ENCODE measurements around the gene KEAP1. TPM values are rescaled to one million over a fixed set of nuclear protein-coding genes. Genes with fewer than 3 reads are reported as not detected.

The KEAP1 gene
- total RNA-seq, 1 donor from 2014 or later, result 74.5 TPM

DNA sequence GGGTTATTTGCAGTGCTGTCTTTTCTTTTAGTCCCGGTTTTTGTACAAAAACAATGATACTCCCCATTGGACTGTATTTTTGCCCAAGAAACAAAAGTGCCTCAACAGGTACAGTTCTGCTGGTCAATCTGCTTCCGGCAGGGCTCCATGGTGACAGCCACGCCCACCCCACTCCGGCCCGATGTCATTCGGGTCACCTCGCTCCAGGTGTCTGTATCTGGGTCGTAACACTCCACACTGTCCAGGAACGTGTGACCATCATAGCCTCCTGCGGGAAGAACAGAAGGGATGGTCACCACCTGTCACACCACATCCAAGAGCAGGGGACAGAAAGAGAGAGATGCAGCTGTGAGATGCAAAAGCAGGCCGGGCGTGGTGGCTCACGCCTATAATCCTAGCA is 16.6 kb downstream of the KEAP1 start:
- DNase-seq, result no peak
- no peaks in the 10 kb centered on the region for H3K9me3 ChIP-seq (replicated peaks)
- no peak overlapping the region for H3K4me3 ChIP-seq
- intact Hi-C loops (cut with micrococcal nuclease), result no loop called here
- peaks cover 66% of the 10 kb centered on the region for H3K36me3 ChIP-seq
- H3K27ac ChIP-seq (replicated peaks), result no peak overlapping the region
- TF ChIP-seq, protein P1, sequence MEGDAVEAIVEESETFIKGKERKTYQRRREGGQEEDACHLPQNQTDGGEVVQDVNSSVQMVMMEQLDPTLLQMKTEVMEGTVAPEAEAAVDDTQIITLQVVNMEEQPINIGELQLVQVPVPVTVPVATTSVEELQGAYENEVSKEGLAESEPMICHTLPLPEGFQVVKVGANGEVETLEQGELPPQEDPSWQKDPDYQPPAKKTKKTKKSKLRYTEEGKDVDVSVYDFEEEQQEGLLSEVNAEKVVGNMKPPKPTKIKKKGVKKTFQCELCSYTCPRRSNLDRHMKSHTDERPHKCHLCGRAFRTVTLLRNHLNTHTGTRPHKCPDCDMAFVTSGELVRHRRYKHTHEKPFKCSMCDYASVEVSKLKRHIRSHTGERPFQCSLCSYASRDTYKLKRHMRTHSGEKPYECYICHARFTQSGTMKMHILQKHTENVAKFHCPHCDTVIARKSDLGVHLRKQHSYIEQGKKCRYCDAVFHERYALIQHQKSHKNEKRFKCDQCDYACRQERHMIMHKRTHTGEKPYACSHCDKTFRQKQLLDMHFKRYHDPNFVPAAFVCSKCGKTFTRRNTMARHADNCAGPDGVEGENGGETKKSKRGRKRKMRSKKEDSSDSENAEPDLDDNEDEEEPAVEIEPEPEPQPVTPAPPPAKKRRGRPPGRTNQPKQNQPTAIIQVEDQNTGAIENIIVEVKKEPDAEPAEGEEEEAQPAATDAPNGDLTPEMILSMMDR (IDR thresholded peaks at IDR 0.05; ENCODE audit: borderline replicate concordance), result no peak
- peaks cover 7% of the 10 kb centered on the region for H3K4me1 ChIP-seq
- H3K27me3 ChIP-seq (ENCODE audit: low read depth), result no peaks in the 10 kb centered on the region

GRCh38 chr19:10478903-10479384 is 24.2 kb downstream of the KEAP1 start:
- Histone ChIP-seq H3K27ac (replicated peaks) (peak overlapping the region; percentile 53), H3K36me3 (no peaks in the 10 kb centered on the region), H3K9me3 (replicated peaks) (no peaks in the 10 kb centered on the region), H3K4me1 (peaks cover 17% of the 10 kb centered on the region), H3K4me3 (peak overlapping the region; percentile 72), H3K27me3 (ENCODE audit: low read depth) (no peaks in the 10 kb centered on the region)
- TF ChIP-seq, protein P1 (IDR thresholded peaks at IDR 0.05; ENCODE audit: borderline replicate concordance), result peak; percentile 89
- peak; percentile 92 for DNase-seq
- intact Hi-C loops (cut with micrococcal nuclease), result no loop called here

GRCh38 chr19:10478476-10478875 is 24.7 kb downstream of the KEAP1 start:
- intact Hi-C loops (cut with micrococcal nuclease), result no loop called here
- TF ChIP-seq, protein P1 (IDR thresholded peaks at IDR 0.05; ENCODE audit: borderline replicate concordance), result no peak
- no peak overlapping the region for H3K27ac ChIP-seq (replicated peaks)

GRCh38 chr19:10474962-10475451 is 28.1 kb downstream of the KEAP1 start:
- peaks cover 17% of the 10 kb centered on the region for H3K4me1 ChIP-seq
- intact Hi-C loops (cut with micrococcal nuclease), result no loop called here
- no peak overlapping the region for H3K4me3 ChIP-seq
- no peaks in the 10 kb centered on the region for H3K36me3 ChIP-seq
- no peak overlapping the region for H3K27ac ChIP-seq (replicated peaks)
- H3K9me3 ChIP-seq (replicated peaks), result no peaks in the 10 kb centered on the region
- H3K27me3 ChIP-seq (ENCODE audit: low read depth), result no peaks in the 10 kb centered on the region
- DNase-seq, result no peak
- TF ChIP-seq, protein P1 (IDR thresholded peaks at IDR 0.05; ENCODE audit: borderline replicate concordance), result no peak

More at GRCh38 chr19:10478476-10478875, 24.7 kb downstream of the KEAP1 start:
- H3K9me3 ChIP-seq (replicated peaks), result no peaks in the 10 kb centered on the region
- no peaks in the 10 kb centered on the region for H3K36me3 ChIP-seq
- no peak for DNase-seq
- H3K4me3 ChIP-seq, result peak overlapping the region; percentile 72
- H3K27me3 ChIP-seq (ENCODE audit: low read depth), result no peaks in the 10 kb centered on the region
- peaks cover 17% of the 10 kb centered on the region for H3K4me1 ChIP-seq

DNA sequence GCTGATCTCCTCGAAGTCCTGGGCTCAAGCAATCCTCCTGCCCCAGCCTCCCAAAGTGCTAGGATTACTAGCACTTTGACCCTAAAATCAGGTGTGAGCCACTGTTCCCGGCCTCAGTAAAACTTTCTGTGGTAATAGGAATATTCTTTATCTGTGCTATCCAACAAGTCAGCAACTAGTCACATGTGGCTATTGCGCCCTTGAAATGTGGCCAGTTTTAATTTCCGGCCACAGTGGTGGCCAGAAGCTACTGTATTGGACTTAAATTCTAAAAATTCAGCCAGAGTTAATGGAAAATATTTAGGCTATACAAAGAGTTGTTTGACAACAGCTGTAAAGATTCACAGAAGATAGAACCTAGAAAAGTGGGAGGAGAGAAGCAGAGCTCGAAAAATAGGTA is 30.0 kb downstream of the KEAP1 start:
- no peak overlapping the region for H3K4me3 ChIP-seq
- no peaks in the 10 kb centered on the region for H3K27me3 ChIP-seq (ENCODE audit: low read depth)
- no peaks in the 10 kb centered on the region for H3K9me3 ChIP-seq (replicated peaks)
- intact Hi-C loops (cut with micrococcal nuclease), result no loop called here
- TF ChIP-seq, protein P1 (IDR thresholded peaks at IDR 0.05; ENCODE audit: borderline replicate concordance), result no peak
- no peak overlapping the region for H3K27ac ChIP-seq (replicated peaks)
- DNase-seq, result no peak
- no peaks in the 10 kb centered on the region for H3K4me1 ChIP-seq
- H3K36me3 ChIP-seq, result no peaks in the 10 kb centered on the region
